Measurements from ENCODE around the gene ERGIC1.
A peak's percentile ranks its signal among the peaks of the same experiment; 100 is the strongest.
"Not testable (repeated sequence)": the region's sequence is repeated elsewhere in the genome, so short reads cannot be mapped to it uniquely, and the experiment has no call there.

Gene ERGIC1

DNA sequence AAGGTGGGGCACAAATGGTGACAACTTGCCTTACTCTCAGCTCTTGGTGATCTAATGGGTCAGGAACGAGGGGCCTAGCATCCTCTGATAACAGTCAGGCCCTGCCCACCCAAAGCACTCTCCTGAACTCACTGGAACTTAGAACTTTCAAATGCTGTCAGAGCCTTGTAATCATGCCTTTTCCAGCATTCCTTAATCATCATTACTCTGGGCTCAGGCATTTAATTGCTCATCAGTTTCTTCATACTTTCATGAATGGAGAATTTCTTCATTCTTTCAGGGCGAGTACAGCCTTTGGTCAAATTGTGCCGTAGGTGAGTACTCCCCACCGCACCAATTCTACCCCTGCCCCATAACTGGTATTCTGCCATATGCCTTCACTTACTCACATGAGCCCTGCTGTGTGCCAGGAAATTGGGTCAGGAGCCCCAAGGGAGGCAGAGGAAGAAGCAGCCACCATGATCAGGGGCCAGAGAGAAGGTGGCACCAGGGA, 32.8 kb upstream of the ERGIC1 start:
- no peak for DNase-seq

GRCh38 chr5:172802112-172802511, 31.9 kb upstream of the ERGIC1 start:
- DNase-seq: no peak

DNA sequence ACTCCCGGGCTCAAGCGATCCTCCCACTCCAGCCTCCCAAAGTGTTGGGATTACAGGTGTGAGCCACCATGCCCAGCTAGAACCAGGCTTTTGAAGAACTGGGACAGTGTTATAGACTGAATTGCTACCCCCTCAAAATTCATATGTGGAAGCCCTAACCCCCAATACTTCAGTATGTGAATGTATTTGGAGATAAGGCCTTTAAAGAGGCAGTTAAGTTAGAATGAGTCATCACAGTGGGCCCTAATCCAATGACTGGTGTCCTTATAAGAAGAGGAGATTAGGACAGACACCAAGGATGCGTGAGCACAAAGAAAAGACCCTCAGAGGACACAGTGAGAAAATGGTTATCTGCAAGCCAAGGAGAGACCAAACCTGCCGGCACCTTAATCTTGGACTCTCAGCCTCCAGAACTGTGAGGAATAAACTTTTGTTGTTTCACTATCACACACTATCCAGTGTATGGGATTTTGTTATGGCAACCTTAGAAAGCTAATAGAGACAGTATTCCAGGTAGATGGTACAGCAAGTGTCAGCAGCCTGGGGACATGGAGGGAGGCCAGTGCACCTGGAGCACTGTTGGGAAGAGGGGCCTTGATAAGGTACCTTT, 31.4 kb upstream of the ERGIC1 start:
- DNase-seq: no peak

- no peak for DNase-seq
Observed at GRCh38 chr5:172805018-172805683, 28.9 kb upstream of the ERGIC1 start.

- no peak for DNase-seq
Observed at GRCh38 chr5:172805736-172806255, 28.3 kb upstream of the ERGIC1 start.

DNA sequence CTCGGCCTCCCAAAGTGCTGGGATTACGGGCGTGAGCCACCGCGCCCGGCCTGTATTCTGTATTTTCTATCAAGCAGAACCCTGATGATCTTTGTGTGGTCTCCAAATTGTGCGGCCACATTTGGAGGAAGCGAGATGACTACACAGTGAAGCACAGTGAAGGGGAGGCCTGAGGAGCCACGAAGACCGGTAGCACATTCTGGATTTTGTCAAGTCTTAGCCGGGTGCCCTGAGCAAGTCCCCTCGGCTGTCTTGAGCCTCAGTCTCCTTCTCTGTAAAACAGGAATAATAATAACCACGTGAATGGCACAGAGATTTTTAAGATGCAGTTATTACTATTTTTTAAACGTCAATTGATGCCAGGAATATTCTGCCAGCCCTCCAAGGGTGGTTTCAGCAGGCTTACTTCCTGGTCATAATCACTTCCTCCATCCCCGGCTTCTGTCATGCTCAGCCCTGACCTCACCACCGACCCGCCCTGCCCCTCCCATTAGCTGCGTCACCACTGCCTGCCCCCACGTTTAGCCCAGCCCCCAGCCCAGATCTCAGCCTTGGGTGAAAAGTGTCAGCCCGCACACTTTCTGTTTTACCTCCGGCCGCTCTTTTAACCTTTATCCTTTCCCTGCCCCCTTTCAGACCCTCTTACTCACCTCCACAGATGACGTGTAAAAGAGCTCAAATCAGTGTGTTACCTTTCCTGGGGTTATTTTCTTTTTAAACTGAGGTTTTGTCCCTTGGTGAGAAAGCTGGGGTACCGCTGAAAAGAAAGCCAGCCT, 27.0 kb upstream of the ERGIC1 start:
- DNase-seq: peak; percentile 94

GRCh38 chr5:172807766-172808311, 26.2 kb upstream of the ERGIC1 start:
- no peak for DNase-seq

- no peak for DNase-seq
Observed at GRCh38 chr5:172809774-172810173, 24.3 kb upstream of the ERGIC1 start.

- DNase-seq: not testable (repeated sequence)
Observed at GRCh38 chr5:172810996-172811395, 23.1 kb upstream of the ERGIC1 start.

DNA sequence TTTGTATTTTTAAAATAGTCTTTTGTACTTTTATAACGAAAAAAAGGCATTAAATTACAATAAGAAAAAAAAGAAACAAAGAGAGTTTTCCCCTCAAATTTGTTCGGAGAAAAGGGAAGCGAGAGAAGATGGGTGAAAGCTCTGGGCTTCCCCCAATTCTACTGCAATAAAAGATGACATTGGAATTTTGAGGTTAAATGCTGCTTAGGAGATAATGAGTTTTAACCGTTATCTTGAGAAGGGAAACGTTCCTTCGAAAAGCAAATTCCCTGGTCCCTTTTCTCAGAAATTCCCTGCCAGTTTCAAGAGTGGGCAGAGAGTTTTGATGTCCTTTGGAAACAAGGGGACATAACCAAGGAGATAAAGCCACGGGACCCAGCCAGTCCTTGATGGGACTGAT, 18.4 kb upstream of the ERGIC1 start:
- DNase-seq: no peak

- DNase-seq: no peak
Observed at GRCh38 chr5:172816925-172817562, 17.0 kb upstream of the ERGIC1 start.

GRCh38 chr5:172817664-172818063, 16.4 kb upstream of the ERGIC1 start:
- DNase-seq: no peak

DNA sequence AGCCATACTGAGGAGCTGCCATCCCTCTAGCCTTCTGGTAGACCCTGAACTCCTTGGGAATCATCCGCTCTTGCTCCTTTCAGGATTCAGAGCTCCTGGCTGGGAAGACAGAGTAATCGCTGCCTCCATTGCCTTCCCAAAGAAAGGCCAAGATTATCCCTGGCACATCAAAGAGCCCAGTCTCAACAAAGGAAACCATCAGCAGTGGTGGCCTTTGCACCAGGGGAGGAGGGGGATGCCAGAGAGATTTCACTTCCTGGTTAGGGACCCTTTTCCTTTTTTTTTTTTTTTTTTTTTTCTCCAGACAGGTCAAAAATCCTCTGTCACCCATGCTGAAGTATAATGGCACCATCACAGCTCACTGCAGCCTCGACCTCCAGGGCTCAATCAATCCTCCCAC, 16.0 kb upstream of the ERGIC1 start:
- DNase-seq: no peak

GRCh38 chr5:172819569-172819968, 14.5 kb upstream of the ERGIC1 start:
- no peak for DNase-seq

DNA sequence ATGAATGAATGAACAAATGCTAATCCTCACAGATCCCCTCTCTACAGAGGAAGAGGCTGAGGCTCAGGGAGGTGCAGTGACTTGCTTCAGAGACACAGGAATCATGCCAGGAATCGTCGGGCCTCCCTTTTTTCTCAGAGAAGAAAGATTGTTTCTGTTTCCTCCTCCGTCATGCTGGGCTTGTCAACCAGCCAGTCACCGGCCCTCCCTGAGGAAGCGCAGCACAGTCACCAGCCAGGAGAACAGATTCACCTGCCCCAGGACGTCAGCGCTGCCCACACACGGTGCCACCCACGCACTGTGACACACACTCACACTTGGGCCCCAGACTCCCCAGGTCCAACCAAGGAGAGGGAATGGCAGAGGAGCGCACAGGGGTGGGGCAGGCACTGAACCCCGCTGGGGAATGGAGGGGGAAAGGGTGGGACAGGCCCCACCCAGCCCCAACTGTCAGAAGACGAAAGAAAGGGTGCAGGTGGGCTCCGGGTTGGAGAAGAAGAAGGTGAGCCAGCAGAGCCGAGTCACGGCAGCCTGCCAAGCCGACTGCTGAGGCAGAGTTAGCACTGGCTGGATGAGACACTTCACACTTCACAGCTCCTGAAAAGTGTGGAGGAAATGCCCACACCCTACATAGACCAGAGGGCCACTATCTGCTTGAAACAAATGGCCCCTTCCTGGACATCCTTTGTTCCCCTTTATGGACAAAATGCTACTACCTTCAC, 13.8 kb upstream of the ERGIC1 start:
- no peak for DNase-seq

- DNase-seq: no peak
Observed at GRCh38 chr5:172821340-172821985, 12.6 kb upstream of the ERGIC1 start.

DNA sequence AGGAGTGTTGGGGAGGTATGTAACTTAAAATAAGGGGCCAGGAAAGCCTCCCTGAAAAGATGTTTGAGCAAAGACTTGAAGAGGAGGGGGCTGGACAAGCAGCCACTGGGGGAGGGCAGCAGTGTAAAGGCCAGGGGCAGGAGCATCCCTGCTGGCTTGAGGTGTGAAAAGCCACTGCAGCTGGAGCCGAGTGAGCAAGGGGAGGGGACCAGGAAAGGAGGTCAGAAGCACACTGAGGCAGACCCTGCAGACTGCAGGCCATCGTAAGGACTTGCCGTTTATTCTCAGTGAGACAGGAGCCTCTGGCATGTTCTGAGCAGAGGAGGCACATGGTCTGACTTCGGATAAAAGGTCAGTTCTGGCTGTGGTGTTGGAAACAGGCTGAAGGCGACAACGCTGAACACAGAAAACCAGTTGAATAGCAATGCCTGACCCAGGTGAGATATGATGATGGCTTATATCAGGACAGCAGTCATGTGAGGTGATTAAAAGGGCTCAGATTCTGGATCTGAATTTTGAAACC, 10.2 kb upstream of the ERGIC1 start:
- DNase-seq: no peak

DNA sequence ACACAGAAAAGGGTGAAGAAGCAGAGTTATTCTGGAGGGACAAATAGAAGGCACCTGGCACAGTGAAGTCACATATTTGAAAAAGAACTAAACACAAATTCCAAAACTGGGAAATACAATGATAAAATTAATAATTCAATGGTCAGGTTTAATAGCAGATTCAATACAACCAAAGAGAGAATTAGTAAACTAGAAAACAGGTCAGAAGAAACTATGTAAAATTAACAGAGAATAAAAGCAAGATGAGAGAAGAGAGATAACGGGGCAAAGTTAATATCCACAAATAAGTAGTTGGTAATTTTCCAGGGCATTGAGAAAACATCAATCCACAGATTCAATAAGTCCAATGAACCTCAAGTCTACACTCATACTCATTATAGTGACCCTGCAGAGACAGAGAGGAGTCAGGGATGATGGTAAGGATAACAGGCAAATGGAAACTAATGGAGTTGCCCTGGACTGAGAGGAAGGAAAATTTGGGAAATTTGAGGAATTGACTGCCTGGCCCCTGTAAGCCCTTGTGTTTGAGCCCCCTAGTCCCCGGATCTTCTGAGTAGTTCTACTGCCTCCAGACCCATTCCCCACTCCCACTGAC, 8.3 kb upstream of the ERGIC1 start:
- no peak for DNase-seq

- DNase-seq: no peak
Observed at GRCh38 chr5:172827841-172828240, 6.2 kb upstream of the ERGIC1 start.

- no peak for DNase-seq
Observed at GRCh38 chr5:172828911-172829431, 5.1 kb upstream of the ERGIC1 start.
